Esophagus squamous epithelium (tissue), 4 donors: ENCODE results near the gene MVB12B.

Source experiments
- CTCF ChIP-seq, 6 experiments: fragments of 450-650 bp in 4 of 6; fragments of 200-600 bp in 2 of 6; sonication (generic) in 2 of 6; IDR thresholded peaks; one replicate each; pipeline ENCODE4 v1.5.1; 2016 to 2019; ENCODE audit warnings: antibody characterized with exemption in 6 of 6, mild to moderate bottlenecking in 4 of 6, moderate library complexity in 4 of 6
- POLR2A ChIP-seq, 4 donors: fragments of 450-650 bp; IDR thresholded peaks; one replicate each; pipeline ENCODE4 v1.6.1; 2017; ENCODE audit warnings: antibody characterized with exemption in 4 of 4, mild to moderate bottlenecking in 4 of 4, moderate library complexity in 3 of 4

- TF ChIP-seq CTCF (IDR thresholded peaks at IDR 0.05), result no peak
- no peak for TF ChIP-seq POLR2A (IDR thresholded peaks at IDR 0.05)
Observed at GRCh38 chr9:126302730-126303129, 23.9 kb upstream of the MVB12B start.
